K562 (cell line): ENCODE measurements around the gene SYNM. TPM values are rescaled to one million over a fixed set of nuclear protein-coding genes. Genes with fewer than 3 reads are reported as not detected.

Source experiments
- ARHGAP35 ChIP-seq: fragments of 450-650 bp; IDR thresholded peaks from 2 replicates; pipeline ENCODE4 v1.6.1; 2018; ENCODE audit not compliant: partially characterized antibody
- ARID1B ChIP-seq: fragments of 450-650 bp; IDR thresholded peaks from 2 replicates; pipeline ENCODE4 v1.6.1; 2016; ENCODE audit warnings: antibody characterized with exemption, mild to moderate bottlenecking, inconsistent platforms
- BRD4 ChIP-seq: fragments of 200-600 bp; sonication (generic); IDR thresholded peaks from 2 replicates; pipeline ENCODE4 v1.6.1; 2017; ENCODE audit warnings: inconsistent platforms
- BRD9 ChIP-seq: fragments of 450-650 bp; IDR thresholded peaks from 2 replicates; pipeline ENCODE4 v1.6.1; 2018; ENCODE audit warnings: low read depth; ENCODE audit not compliant: partially characterized antibody
- EGR1 ChIP-seq: fragments of 450-650 bp; conservative IDR thresholded peaks from 2 replicates; pipeline ENCODE4 v1.6.1; 2017; ENCODE audit warnings: mild to moderate bottlenecking
- IFI16 ChIP-seq: fragments of 250-450 bp; sonication (Bioruptor Pico); IDR thresholded peaks from 2 replicates; pipeline ENCODE4 v2.1.2; 2022; ENCODE audit warnings: mild to moderate bottlenecking, inconsistent platforms
- JUN ChIP-seq, 2 experiments: sonication (generic) in 1 of 2; formaldehyde crosslinking in 1 of 2; IDR thresholded peaks; 2 replicates each; pipeline versions ENCODE4 v1.6.1 to v1.8.0; 2012 to 2022; ENCODE audit warnings: borderline replicate concordance in 2 of 2, mild to moderate bottlenecking in 2 of 2, improper control_type of control experiment in 1 of 2, low read depth in 1 of 2, low read length in 1 of 2, missing genetic modification reagents in 1 of 2
- SAP30 ChIP-seq: fragments of 200-600 bp; sonication (generic); IDR thresholded peaks from 2 replicates; pipeline ENCODE4 v1.6.1; 2012; ENCODE audit warnings: borderline replicate concordance, low read depth, mild to moderate bottlenecking, moderate library complexity, low read length, control low read depth, inconsistent platforms; ENCODE audit not compliant: insufficient read depth, poor library complexity, severe bottlenecking
- ZNF239 ChIP-seq: fragments of 250-450 bp; sonication (Bioruptor Pico); IDR thresholded peaks from 2 replicates; pipeline ENCODE4 v1.4.0; 2020; ENCODE audit warnings: mild to moderate bottlenecking
- polyA plus RNA-seq, 8 experiments: library from polyadenylated mRNA; depleted of rRNA in 4 of 8; stranded (reverse) in 5 of 8; unstranded in 3 of 8; fragments of >200 nt; fragmentation: Nextera tagmentation in 2 of 8; fragmentation: Illumina TruSeq in 1 of 8; extraction: Ambion mirVana in 2 of 8; extraction: Trizol in 1 of 8; gene quantifications; 2 replicates each; pipeline versions ENCODE4 v1.2.1 to v1.2.3, GENCODE V29; 2011 to 2014; ENCODE audit warnings: inconsistent platforms in 1 of 8, missing spikeins in 1 of 8
- total RNA-seq, 7 experiments: library from RNA; depleted of rRNA in 6 of 7; stranded (reverse); fragments of >200 nt in 6 of 7; fragmentation: Illumina TruSeq in 2 of 7; extraction: Trizol in 2 of 7; gene quantifications; 2 replicates each; pipeline versions ENCODE4 v1.2.1 to v1.2.3, GENCODE V29; 2011 to 2021; ENCODE audit warnings: low replicate concordance in 1 of 7
- TF ChIP-seq, protein P1 (sequence below), 2 experiments: fragments of 450-650 bp; IDR thresholded peaks; 2 replicates each; pipeline ENCODE4 v1.6.1; 2016; ENCODE audit warnings: mild to moderate bottlenecking in 2 of 2, borderline replicate concordance in 1 of 2, low read depth in 1 of 2, moderate library complexity in 1 of 2
- TF ChIP-seq, protein P2 (sequence below): fragments of 450-650 bp; conservative IDR thresholded peaks from 2 replicates; pipeline ENCODE4 v1.6.1; 2016; ENCODE audit warnings: missing genetic modification characterization, low read depth, mild to moderate bottlenecking, control low read depth, missing compliant biosample characterization
- TF ChIP-seq, protein P3 (sequence below), 2 experiments: fragments of 450-650 bp in 1 of 2; IDR thresholded peaks; 2 replicates each; pipeline ENCODE4 v1.6.1; 2011 to 2017; ENCODE audit warnings: low read depth in 2 of 2, antibody characterized with exemption in 1 of 2, borderline replicate concordance in 1 of 2, low read length in 1 of 2, mild to moderate bottlenecking in 1 of 2, mixed read lengths in 1 of 2; ENCODE audit not compliant: control insufficient read depth in 1 of 2

SYNM gene
- total and polyA plus RNA-seq, 9 of the 15 experiments (the other 6 are each of a cell fraction or from before 2014, with no cell fraction given): 0.01 to 0.42 (median 0.13) TPM

DNA sequence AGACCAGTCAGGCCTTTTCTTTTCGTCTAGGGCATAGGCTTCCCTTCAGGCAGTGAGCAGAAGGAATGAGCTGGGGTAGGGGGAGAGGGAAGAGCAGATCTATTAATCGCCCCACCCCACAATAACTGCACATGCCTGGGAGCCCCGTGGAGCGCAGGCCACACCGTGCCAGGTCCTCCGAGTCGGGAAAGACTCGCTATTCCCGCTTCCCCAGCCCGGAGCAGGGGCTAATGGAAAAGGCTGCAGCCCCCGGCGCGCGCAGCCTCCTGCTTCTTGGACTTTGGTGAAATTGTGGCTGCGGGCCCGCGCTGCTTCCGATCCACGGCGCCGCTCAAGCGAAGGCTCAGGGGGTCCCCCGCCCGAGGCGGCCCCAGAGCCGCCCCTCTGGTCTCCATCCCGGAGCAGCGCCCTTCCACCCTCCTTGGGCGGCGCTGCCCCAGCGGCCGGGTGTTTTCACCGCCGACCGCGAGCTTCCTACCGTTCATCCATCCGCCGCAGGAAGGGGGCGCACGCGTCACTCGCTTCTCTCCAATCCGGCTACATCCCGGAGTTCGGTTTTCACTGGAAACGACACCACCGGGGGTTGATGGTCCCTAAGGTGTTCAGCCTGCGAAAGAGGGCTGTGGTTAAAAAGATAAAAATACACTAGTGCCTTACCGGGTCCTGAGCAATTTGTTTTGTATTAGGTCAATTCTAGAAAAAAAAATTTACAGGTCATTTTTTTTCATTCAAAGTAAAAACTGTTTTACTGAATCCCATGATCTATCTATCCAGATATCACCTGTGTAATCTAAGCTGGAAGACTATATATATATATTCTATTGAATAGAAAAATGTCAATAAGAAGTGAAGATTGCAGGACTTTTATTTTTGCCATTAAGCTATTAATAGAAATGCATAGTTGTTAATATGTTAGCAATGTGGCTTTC is 4.4 kb upstream of the SYNM start (continued):
- TF ChIP-seq, protein P1, sequence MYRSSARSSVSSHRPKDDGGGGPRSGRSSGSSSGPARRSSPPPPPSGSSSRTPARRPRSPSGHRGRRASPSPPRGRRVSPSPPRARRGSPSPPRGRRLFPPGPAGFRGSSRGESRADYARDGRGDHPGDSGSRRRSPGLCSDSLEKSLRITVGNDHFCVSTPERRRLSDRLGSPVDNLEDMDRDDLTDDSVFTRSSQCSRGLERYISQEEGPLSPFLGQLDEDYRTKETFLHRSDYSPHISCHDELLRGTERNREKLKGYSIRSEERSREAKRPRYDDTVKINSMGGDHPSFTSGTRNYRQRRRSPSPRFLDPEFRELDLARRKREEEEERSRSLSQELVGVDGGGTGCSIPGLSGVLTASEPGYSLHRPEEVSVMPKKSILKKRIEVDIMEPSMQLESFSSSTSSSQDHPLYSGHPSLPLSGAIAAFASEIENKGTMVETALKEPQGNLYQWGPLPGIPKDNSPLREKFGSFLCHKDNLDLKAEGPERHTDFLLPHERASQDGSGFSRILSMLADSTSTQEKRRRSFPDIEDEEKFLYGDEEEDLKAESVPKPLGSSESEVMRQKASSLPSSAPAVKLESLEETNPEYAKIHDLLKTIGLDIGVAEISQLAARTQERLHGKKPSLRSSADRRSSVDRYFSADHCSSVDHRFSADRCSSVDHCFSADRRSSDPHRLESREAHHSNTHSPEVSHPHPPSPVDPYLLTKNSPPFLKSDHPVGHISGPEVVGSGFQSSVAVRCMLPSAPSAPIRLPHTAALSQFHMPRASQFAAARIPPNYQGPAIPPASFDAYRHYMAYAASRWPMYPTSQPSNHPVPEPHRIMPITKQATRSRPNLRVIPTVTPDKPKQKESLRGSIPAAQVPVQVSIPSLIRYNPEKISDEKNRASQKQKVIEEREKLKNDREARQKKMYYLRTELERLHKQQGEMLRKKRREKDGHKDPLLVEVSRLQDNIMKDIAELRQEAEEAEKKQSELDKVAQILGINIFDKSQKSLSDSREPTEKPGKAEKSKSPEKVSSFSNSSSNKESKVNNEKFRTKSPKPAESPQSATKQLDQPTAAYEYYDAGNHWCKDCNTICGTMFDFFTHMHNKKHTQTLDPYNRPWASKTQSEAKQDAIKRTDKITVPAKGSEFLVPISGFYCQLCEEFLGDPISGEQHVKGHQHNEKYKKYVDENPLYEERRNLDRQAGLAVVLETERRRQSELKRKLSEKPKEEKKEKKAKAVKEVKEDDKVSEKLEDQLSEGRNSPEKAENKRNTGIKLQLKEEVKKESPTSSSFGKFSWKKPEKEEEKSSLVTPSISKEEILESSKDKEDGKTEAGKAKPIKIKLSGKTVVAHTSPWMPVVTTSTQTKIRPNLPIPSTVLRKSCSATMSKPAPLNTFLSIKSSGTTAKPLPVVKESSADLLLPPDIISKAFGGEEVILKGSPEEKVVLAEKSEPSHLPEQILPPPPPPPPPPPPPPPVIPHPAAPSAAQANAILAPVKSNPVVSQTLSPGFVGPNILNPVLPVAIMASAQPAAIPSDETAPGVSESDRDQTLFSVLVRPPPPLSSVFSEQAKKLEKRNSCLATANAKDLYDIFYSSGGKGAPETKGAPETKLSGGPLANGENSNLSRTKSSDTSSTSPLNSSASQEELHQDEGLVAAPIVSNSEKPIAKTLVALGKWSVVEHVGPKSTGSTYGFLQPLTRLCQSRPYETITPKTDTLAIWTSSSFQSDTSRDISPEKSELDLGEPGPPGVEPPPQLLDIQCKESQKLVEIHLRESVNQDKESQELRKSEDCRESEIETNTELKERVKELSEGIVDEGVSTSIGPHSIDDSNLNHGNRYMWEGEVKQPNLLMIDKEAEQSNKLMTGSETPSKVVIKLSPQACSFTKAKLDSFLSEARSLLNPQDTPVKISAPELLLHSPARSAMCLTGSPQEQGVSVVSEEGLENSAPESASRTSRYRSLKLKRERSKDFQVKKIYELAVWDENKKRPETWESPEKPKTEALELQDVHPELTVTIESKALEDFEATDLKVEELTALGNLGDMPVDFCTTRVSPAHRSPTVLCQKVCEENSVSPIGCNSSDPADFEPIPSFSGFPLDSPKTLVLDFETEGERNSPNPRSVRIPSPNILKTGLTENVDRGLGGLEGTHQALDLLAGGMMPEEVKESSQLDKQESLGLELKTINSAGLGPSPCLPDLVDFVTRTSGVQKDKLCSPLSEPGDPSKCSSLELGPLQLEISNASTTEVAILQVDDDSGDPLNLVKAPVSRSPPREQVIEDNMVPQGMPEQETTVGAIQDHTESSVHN (IDR thresholded peaks at IDR 0.05; ENCODE audit: borderline replicate concordance in 1 of 2, low read depth in 1 of 2): no peak
- TF ChIP-seq IFI16 (no peak), BRD4 (no peak), JUN (IDR thresholded peaks at IDR 0.05; ENCODE audit: borderline replicate concordance, low read depth, low read length) (no peak), JUN (CRISPR knock-in tag; IDR thresholded peaks at IDR 0.05; ENCODE audit: borderline replicate concordance) (no peak), EGR1 (no peak), BRD9 (no peak), ARID1B (no peak), ARHGAP35 (no peak), ZNF239 (CRISPR knock-in tag) (no peak), SAP30 (no peak)
- TF ChIP-seq, protein P2, sequence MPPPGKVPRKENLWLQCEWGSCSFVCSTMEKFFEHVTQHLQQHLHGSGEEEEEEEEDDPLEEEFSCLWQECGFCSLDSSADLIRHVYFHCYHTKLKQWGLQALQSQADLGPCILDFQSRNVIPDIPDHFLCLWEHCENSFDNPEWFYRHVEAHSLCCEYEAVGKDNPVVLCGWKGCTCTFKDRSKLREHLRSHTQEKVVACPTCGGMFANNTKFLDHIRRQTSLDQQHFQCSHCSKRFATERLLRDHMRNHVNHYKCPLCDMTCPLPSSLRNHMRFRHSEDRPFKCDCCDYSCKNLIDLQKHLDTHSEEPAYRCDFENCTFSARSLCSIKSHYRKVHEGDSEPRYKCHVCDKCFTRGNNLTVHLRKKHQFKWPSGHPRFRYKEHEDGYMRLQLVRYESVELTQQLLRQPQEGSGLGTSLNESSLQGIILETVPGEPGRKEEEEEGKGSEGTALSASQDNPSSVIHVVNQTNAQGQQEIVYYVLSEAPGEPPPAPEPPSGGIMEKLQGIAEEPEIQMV (tag): no peak
- TF ChIP-seq, protein P3, sequence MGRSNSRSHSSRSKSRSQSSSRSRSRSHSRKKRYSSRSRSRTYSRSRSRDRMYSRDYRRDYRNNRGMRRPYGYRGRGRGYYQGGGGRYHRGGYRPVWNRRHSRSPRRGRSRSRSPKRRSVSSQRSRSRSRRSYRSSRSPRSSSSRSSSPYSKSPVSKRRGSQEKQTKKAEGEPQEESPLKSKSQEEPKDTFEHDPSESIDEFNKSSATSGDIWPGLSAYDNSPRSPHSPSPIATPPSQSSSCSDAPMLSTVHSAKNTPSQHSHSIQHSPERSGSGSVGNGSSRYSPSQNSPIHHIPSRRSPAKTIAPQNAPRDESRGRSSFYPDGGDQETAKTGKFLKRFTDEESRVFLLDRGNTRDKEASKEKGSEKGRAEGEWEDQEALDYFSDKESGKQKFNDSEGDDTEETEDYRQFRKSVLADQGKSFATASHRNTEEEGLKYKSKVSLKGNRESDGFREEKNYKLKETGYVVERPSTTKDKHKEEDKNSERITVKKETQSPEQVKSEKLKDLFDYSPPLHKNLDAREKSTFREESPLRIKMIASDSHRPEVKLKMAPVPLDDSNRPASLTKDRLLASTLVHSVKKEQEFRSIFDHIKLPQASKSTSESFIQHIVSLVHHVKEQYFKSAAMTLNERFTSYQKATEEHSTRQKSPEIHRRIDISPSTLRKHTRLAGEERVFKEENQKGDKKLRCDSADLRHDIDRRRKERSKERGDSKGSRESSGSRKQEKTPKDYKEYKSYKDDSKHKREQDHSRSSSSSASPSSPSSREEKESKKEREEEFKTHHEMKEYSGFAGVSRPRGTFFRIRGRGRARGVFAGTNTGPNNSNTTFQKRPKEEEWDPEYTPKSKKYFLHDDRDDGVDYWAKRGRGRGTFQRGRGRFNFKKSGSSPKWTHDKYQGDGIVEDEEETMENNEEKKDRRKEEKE (IDR thresholded peaks at IDR 0.05; ENCODE audit: borderline replicate concordance in 1 of 2, control insufficient read depth in 1 of 2, low read depth in 2 of 2, low read length in 1 of 2): no peak
